GM18858 (cell line): ENCODE results near the gene TSHZ3.

ENCODE experiments used
- ATAC-seq: cut with Tn5 transposase; IDR thresholded peaks from one replicate; pipeline ENCODE4 v1.9.1; 2021; ENCODE audit not compliant: unreplicated experiment

Gene TSHZ3

DNA sequence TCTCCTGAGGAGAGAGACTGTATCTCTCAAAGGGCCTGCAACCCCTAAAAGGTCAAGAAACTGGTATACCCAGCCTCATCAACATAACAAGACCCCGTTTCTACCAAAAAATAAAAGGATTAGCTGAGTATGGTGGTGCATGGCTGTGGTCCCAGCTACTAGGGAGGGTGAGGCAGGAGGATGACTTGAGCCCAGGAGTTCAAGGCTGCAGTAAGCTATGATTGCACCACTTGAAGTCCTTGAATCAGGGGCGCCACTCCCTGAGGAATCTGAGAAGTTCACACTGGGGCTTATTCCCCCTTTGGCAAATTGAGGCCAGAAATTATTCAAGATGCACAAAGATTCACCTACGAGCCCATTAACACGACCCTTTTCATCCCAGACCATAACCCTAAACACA lies 83.0 kb downstream of the TSHZ3 start:
- no peak for ATAC-seq

DNA sequence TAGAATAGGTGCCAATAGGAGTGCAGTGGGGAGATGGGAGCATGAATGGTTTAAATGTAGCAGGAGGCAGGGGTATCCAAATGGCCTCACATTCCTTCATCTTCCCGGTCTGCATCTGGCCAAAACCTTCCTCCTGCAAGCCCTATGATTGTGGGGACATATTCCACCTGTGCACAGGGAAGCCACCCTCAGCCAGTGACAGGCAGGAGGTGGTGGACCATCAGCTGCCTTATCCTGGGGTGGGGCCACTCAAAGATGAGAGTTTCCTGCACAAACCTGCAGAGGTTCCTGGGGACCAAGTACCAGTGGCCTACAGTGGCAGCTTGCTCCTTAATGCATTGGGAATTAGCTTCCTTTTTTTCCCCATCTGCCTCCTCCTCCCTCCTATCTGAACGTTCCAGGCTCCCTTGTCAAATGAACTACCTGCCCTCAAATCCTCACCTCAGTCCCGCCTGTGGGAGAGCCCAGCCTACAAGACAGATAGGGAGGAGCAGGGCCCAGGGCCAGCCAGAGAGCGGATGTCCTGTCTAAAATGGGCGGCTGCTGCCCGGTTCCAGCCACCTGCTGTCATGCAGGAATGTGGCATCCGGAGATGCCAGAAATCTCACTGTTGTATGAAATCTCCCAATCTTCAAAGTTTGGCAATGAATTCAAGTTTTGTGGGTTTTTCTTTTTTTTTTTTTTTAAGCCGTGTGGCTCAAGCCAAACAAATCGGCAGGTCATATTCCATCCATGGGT lies 85.0 kb downstream of the TSHZ3 start:
- ATAC-seq: no peak

GRCh38 chr19:31263328-31263727 lies 85.9 kb downstream of the TSHZ3 start:
- no peak for ATAC-seq

- ATAC-seq: no peak
Measured at GRCh38 chr19:31262725-31263191, 86.5 kb downstream of the TSHZ3 start.

DNA sequence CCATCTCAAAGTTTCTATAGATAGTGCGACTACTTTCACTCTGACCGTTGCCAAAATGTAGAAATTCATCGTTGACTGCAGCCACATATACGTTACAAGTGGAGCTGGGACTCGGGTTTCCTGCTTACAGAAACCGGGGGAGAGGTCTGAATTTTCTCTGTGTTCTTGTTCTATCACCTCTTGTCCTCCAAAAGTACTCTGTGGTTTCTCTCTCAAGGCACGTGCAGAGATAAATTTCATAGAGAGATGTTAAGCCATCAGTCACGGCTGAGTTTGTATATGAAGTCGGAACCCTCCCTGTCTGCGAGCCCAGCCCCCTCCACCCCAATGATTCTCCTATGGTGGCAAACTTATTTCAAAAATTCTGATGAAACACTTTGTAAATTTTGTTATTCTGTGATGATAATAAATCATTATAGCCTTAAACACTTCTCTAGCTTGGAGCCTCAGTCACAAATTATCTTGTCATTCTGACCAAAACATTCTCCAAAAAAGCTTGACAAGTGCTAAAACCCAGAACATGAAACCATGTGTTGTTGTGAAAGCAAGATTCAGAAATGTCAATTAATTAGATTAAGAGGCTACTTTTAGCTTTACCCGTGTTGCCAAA lies 87.5 kb downstream of the TSHZ3 start:
- ATAC-seq: no peak

- no peak for ATAC-seq
Measured at GRCh38 chr19:31261019-31261602, 88.1 kb downstream of the TSHZ3 start.

DNA sequence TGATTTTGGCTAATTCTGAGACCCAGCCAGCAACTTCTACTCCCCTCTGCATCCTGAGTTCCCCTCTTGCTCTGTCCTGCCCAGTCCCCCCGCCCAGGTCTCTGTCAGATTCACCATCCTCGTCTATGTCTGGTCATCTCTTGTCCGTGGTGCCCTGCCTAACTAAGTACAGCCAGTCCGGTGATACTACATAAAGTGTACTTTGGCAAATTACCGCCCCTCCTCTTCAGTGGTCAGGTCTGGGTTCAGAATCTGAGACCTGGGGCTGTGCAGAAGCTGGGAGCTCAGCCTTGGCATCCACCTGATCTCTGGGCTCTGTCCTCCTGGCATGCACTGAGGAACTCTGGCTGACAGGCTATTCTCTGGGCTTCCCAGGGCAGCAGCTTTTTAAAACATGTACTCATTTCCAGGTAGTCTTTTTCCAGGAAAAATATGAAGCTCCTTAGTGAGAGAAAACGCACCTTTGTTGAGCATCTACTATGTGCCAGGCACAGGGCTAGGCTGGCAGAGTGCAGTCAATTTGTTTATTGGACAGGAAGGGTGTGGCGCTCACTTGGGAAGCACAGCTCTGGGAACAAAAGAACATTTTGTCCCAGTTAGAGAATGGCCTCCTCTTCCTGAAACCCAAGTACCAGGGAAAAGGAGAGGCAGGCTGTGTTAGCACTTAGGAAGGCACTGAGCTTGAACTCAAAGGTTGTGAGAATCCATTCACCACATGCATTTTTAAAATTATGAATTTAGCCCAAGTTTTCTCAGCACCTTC lies 88.9 kb downstream of the TSHZ3 start:
- ATAC-seq: no peak

DNA sequence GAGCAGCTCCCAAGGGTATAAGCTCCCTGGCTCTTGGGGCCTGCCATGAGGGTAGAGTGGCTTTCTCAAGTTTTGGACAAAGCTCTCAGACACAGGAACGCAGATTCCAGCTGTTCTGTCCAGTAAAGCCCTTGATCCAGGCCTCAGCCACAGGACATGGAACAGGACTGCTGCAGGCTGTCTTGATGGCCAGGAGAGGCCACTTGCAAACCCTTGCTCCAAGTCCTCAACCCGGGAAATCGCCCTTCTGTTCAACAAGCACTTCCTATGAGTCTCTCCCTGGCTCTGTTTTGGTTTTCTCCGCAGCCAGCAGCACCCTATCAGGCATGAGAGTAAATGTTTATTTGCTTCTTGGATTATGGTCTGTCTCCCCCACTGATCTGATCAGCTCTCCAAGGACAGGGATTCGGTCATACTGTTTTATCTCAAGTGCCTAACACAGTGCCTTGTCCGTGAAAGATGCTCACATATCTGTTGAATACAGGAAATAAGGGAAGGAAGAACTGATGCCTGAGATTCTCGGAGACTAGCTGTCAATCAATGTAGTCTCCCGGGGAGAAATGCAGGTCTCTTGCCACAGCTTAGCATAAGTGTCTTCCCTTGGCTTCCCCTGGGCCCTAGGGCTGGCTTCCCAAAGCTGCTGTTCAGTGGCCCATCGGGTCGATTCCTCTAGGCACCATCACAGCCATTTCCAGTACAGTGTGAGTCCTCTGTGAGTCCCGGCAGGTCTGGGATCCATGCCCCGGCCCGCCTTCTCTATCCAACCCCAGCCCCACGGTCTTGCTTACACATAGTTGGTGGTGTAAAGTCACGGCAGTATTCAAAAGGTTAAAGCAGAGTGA lies 90.8 kb downstream of the TSHZ3 start:
- no peak for ATAC-seq

DNA sequence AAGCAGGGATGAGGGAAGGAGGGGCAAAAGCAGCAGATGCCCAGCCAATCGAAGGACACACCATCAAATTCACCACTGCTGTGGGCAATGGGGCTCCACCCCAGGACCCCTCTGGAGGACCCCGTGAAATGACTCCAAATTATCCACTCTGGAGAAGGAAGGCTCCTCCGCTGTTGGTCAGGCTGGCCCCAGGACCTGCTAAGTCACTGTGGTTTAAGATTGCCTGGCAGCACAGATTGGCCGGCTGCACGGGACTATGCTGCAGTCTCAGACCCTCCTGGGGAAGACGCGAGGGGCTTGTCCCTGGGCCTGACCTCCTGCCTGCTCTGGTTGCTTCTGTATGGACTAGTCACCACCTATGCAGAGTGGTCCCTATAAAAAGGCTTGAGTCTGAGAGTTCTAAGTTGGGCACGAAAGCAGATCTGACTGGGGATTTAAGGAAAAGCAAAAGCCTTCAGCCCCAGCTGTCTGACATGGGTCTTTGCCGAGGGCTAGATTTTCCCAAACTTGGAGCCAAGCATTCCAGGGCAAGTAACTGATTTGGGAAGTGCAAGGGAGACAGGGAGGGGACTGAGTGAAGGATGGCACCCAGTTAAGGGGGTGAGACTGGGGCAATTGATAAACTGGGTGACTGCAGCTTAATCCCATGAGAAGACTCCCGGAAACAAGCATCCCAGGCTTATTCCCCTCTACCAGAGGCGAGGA lies 91.7 kb downstream of the TSHZ3 start:
- ATAC-seq: no peak

DNA sequence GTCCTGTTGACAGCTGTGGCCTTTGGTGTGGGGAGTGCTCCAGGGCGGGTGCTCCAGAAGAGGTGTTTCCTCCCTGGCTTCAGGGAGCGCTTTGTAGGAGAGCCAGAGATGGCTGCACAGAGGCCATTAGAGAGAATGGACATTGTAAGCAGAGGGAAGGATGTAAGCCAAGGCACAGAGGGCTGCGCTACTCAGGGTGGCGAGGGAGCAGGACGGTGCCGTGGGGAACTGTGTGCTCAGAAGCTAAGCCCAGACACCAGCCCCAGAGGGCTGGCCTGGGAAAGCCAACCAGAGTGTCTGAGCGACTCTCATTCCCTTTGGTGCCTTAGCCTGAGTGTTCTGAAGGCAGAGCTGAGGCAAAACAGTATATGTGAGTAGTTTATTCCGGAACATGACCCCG lies 92.2 kb downstream of the TSHZ3 start:
- ATAC-seq: no peak

- ATAC-seq: no peak
Measured at GRCh38 chr19:31256593-31256960, 92.7 kb downstream of the TSHZ3 start.

GRCh38 chr19:31255831-31256592 lies 93.2 kb downstream of the TSHZ3 start:
- no peak for ATAC-seq

GRCh38 chr19:31255174-31255799 lies 93.9 kb downstream of the TSHZ3 start:
- no peak for ATAC-seq

GRCh38 chr19:31254611-31255010 lies 94.6 kb downstream of the TSHZ3 start:
- ATAC-seq: no peak

DNA sequence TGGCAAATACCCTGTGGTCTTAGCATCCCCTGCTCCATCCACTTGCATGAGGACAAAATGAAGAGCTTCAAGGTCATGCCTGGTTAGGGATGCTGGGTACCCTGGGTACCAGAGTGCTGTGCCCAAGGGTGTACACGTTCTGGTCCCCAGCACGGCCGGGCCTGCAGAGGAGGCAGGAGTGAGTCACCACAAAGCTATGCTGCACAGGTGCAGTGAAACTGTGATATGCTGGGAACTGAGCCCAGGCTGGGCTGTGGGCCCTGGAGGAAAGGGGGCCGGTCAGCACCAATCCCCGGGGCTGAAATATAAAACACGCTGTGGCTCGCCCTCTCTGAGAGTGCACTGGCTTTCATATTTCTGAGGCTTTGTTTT lies 95.1 kb downstream of the TSHZ3 start:
- ATAC-seq: no peak

DNA sequence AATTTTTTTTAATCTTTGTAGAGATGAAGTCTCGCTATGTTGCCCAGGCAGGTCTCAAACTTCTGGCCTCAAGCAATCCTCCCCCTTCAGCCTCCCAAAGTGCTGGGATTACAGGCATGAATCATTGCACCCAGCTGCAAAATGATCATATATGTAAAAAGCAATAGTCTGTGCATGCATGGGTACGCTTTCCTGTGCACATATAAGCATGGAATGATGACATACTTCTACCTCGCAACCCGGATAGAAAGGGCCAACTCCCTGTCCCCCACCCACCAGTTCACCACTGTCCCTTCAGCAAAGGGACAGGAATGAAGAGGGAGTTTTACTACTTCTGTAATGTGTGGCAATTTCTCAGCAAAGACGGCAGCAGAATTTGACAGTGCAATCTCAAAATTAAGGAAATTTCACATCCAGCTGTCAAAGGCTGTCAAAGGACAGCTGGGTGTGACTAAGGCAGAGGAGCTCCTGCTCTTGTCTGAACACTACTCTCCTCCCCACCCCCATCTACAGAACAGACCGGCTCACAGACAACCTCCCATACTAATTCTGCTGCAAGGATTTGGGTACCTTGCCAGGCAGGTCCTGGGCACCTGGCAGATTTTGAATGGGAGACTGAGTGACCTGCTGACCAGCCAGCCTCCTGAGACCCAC lies 95.6 kb downstream of the TSHZ3 start:
- no peak for ATAC-seq

DNA sequence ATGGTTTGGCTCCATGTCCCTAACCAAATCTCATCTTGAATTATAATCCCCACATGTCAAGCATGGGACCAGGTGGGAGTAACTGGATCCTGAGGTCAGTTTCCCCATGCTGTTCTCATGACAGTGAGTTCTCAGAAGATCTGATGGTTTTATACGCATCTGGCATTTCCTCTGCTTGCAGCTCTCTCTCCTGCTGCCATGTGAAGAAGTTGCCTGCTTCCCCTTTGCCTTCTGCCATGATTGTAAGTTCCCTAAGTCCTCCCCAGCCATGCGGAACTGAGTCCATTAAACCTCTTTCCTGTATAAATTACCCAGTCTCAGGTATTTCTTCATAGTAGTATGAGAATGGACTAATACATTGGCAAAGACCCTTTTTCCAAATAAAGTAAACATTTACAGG lies 96.8 kb downstream of the TSHZ3 start:
- no peak for ATAC-seq

DNA sequence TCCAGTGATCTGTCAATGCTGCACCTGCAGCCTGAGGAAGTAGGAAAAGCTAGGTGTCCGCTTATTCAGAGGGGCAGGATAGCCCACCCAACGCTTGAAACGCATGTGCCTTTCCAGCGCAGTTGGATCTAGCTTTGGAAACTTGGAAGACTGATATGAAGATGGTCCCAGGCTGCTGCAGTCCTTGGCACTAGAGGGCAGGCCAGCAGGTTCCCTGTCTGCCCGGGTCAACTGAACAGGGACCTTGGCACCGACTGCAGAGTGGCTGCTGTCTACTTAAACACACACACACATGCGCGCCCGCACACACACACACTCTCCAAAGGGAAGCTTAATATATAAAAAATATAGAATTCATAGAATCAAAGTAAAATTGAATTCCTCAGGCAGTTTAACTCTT lies 100.0 kb downstream of the TSHZ3 start:
- ATAC-seq: no peak

GRCh38 chr19:31235806-31236205 lies 113.4 kb downstream of the TSHZ3 start:
- no peak for ATAC-seq
